PFSK-1 (cell line): ENCODE results near the gene PHYHIPL. TPM values are rescaled to one million over a fixed set of nuclear protein-coding genes. Genes with fewer than 3 reads are reported as not detected.

Experiments
- FOXP2 ChIP-seq: optimal IDR thresholded peaks from 2 replicates; pipeline ENCODE3; 2011; ENCODE audit warnings: borderline replicate concordance, control low read depth, inconsistent platforms; ENCODE audit not compliant: insufficient read depth; ENCODE audit errors: extremely low read length, extremely low read depth
- POLR2AphosphoS5 ChIP-seq: IDR thresholded peaks from 2 replicates; pipeline ENCODE4 v1.6.1; 2012; ENCODE audit warnings: low read depth, mild to moderate bottlenecking, control low read depth, low read length, moderate library complexity
- SIN3A ChIP-seq: IDR thresholded peaks from 2 replicates; pipeline ENCODE4 v1.6.1; 2012; ENCODE audit warnings: mild to moderate bottlenecking, low read length, moderate library complexity, borderline replicate concordance; ENCODE audit not compliant: insufficient read depth
- TAF1 ChIP-seq: IDR thresholded peaks from 2 replicates; pipeline ENCODE4 v1.6.1; 2012; ENCODE audit warnings: low read length, control low read depth, borderline replicate concordance; ENCODE audit not compliant: insufficient read depth
- polyA plus RNA-seq: library from polyadenylated mRNA; unstranded; fragments of >200 nt; gene quantifications from one replicate; pipeline ENCODE4 v1.2.1, GENCODE V29; 2012; ENCODE audit warnings: low read depth, missing spikeins; ENCODE audit not compliant: insufficient read length
- TF ChIP-seq, protein P1 (sequence below), 2 experiments: IDR thresholded peaks; 2 replicates each; pipeline versions ENCODE4 v1.6.1 to v1.8.0; 2011 to 2012; ENCODE audit warnings: low read depth in 2 of 2, low read length in 2 of 2, control low read depth in 1 of 2, inconsistent platforms in 1 of 2, mild to moderate bottlenecking in 1 of 2, moderate library complexity in 1 of 2; ENCODE audit not compliant: insufficient read depth in 1 of 2

Gene PHYHIPL
- polyA plus RNA-seq, result 13.1 TPM

DNA sequence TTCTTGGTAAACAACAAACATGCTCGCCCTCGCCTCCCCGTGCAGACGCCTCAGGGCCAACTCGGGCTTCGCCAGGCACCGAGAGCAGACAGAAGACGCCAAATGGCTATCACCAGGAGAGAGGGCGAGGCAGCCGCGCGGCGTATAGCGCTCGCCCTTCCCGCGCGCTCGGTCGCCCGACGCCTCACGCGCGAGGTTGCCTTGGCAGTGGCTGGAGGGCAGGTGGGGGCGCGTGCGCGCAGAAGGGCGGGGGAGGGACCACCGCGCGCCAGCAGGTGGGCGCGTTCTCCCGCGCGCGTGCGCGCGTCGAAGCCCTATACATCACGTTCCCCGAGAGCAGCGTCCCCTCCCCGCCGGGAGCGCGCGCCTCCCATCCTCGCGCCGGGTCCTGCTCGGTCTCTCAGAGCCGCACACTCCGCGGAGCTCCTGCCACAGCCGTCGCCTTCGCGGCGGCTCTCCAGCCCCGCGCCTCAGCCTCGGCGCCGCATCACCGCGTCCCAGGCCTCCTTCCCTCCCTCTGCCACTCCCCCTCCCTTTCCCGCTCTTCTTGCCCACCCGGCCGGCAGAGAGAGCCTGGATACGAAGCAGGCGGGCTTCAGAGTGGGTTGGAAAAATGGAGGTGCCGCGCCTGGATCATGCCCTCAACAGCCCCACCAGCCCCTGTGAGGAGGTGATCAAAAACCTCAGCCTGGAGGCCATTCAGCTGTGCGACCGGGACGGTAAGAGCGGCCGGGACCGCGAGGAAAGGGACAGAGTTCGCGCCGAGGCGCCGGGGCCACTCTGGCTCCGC is at the start of gene PHYHIPL:
Gene PHYHIPL, plus strand, starts transcription at position 403 of the 790 bp plus-strand sequence. Its CDS starts 211 bp downstream, at position 614.
- TF ChIP-seq SIN3A (peak; percentile 44; the same call in 1 of the 2 replicates), FOXP2 (peak; percentile 88), TAF1 (peak; percentile 81; the same call in 1 of the 2 replicates), POLR2AphosphoS5 (peak; percentile 47)
- TF ChIP-seq, protein P1, sequence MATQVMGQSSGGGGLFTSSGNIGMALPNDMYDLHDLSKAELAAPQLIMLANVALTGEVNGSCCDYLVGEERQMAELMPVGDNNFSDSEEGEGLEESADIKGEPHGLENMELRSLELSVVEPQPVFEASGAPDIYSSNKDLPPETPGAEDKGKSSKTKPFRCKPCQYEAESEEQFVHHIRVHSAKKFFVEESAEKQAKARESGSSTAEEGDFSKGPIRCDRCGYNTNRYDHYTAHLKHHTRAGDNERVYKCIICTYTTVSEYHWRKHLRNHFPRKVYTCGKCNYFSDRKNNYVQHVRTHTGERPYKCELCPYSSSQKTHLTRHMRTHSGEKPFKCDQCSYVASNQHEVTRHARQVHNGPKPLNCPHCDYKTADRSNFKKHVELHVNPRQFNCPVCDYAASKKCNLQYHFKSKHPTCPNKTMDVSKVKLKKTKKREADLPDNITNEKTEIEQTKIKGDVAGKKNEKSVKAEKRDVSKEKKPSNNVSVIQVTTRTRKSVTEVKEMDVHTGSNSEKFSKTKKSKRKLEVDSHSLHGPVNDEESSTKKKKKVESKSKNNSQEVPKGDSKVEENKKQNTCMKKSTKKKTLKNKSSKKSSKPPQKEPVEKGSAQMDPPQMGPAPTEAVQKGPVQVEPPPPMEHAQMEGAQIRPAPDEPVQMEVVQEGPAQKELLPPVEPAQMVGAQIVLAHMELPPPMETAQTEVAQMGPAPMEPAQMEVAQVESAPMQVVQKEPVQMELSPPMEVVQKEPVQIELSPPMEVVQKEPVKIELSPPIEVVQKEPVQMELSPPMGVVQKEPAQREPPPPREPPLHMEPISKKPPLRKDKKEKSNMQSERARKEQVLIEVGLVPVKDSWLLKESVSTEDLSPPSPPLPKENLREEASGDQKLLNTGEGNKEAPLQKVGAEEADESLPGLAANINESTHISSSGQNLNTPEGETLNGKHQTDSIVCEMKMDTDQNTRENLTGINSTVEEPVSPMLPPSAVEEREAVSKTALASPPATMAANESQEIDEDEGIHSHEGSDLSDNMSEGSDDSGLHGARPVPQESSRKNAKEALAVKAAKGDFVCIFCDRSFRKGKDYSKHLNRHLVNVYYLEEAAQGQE (IDR thresholded peaks at IDR 0.05; ENCODE audit: insufficient read depth in 1 of 2, low read depth in 2 of 2, low read length in 2 of 2), result no peak; a peak in 2 of 4 replicates

DNA sequence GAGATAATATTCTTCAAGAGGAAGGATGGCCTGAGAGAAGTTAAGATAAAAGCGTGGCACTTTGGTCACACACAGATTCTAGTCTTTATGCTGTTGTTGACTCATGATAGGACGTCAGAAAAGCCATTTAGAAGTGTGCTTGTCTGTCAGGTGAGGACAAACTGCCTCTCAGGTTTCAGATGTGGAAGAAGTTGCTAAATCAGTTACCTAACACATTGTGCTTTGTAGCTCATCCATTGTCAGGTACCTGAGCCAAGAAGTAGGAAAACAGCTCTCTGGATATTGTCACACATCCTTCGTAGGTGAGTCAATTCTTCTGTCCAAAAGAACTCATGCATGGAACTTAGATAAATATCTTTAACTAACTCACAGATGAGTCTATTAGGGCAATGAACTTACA is 49.5 kb upstream of the PHYHIPL start:
- TF ChIP-seq SIN3A (no peak), POLR2AphosphoS5 (no peak), TAF1 (no peak), FOXP2 (no peak)
- TF ChIP-seq, protein P1 (IDR thresholded peaks at IDR 0.05; ENCODE audit: insufficient read depth in 1 of 2, low read depth in 2 of 2, low read length in 2 of 2), result no peak

DNA sequence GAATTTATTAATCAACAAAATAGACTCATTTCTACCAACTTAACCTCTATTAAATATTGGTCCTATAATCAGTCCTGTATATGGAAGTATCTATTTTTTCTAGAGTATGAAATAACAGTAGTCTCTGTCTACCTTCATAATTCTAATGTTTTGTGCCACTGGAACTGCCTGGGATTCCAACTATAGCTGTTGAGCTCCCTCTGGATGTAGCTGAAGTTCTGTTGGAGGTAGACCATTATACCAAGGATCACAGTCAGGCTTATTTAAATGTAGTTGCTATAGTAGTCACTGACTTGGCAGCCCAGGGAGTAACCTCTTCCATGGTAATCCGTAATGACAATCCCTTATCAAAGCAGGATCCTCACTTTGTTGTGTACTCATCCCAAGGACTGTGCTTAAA is 48.5 kb upstream of the PHYHIPL start:
- no peak for TF ChIP-seq SIN3A
- no peak for TF ChIP-seq TAF1
- TF ChIP-seq, protein P1 (IDR thresholded peaks at IDR 0.05; ENCODE audit: insufficient read depth in 1 of 2, low read depth in 2 of 2, low read length in 2 of 2), result no peak
- no peak for TF ChIP-seq FOXP2
- no peak for TF ChIP-seq POLR2AphosphoS5

DNA sequence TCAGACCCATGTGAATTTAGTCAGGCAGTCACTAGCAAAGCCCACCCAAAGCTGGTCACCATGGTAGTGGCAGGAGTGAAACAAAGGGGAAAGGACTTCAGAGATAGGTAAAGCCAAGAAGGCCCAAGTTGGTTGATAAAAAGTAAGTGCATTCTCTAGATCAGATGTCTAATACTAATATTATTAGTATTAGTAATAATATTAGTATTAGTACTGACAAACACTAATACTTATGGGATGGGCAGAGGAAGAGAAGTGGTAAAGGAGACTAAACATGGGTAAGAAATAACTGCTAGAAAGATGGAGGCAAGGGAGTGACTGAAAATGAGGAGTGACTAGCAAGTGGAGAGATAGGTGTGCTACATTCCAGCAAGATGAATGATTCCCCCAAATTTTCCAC is 46.6 kb upstream of the PHYHIPL start:
- TF ChIP-seq POLR2AphosphoS5 (no peak), SIN3A (no peak), TAF1 (no peak), FOXP2 (no peak)
- TF ChIP-seq, protein P1 (IDR thresholded peaks at IDR 0.05; ENCODE audit: insufficient read depth in 1 of 2, low read depth in 2 of 2, low read length in 2 of 2), result no peak
